HG03439 (cell line): ENCODE results near the gene IGSF3.
A peak's percentile ranks its signal among the peaks of the same experiment; 100 is the strongest.

Experiments used
- ATAC-seq: cut with Tn5 transposase; IDR thresholded peaks from one replicate; pipeline ENCODE4 v1.9.1; 2021; ENCODE audit warnings: mild to moderate bottlenecking, moderate library complexity; ENCODE audit not compliant: unreplicated experiment

IGSF3 gene

GRCh38 chr1:116561563-116561962, 106.0 kb downstream of the IGSF3 start:
- no peak for ATAC-seq

GRCh38 chr1:116560704-116561490, 106.6 kb downstream of the IGSF3 start:
- ATAC-seq = no peak

GRCh38 chr1:116559304-116559761, 108.2 kb downstream of the IGSF3 start:
- ATAC-seq = peak; percentile 38

- ATAC-seq = no peak
These were observed 109.0 kb downstream of the IGSF3 start for GRCh38 chr1:116558571-116558970.

- ATAC-seq = no peak
These were observed 109.4 kb downstream of the IGSF3 start for GRCh38 chr1:116558140-116558549.

- no peak for ATAC-seq
These were observed 110.1 kb downstream of the IGSF3 start for GRCh38 chr1:116557323-116557878.

- ATAC-seq = peak; percentile 55
These were observed 111.1 kb downstream of the IGSF3 start for GRCh38 chr1:116556289-116557006.

- no peak for ATAC-seq
These were observed 112.6 kb downstream of the IGSF3 start for GRCh38 chr1:116554924-116555323.

- no peak for ATAC-seq
These were observed 114.0 kb downstream of the IGSF3 start for GRCh38 chr1:116553386-116554115.

- no peak for ATAC-seq
These were observed 121.1 kb downstream of the IGSF3 start for GRCh38 chr1:116546354-116546977.

GRCh38 chr1:116545359-116545705, 122.2 kb downstream of the IGSF3 start:
- ATAC-seq = peak; percentile 8

GRCh38 chr1:116544588-116545358, 122.8 kb downstream of the IGSF3 start:
- peak; percentile 32 for ATAC-seq

- peak; percentile 49 for ATAC-seq
These were observed 127.4 kb downstream of the IGSF3 start for GRCh38 chr1:116540088-116540487.

- ATAC-seq = peak; percentile 73
These were observed 129.0 kb downstream of the IGSF3 start for GRCh38 chr1:116538544-116538943.

GRCh38 chr1:116537898-116538297, 129.6 kb downstream of the IGSF3 start:
- ATAC-seq = no peak

- ATAC-seq = no peak
These were observed 130.3 kb downstream of the IGSF3 start for GRCh38 chr1:116537040-116537831.

- ATAC-seq = no peak
These were observed 133.4 kb downstream of the IGSF3 start for GRCh38 chr1:116534014-116534739.

GRCh38 chr1:116533429-116533820, 134.1 kb downstream of the IGSF3 start:
- ATAC-seq = no peak
